SK-N-SH (cell line): ENCODE measurements around the gene KLHL24. TPM values are rescaled to one million over a fixed set of nuclear protein-coding genes. Genes with fewer than 3 reads are reported as not detected.

Experiments used
- CTCF ChIA-PET: fragments of 300-600, 350-600 bp; formaldehyde crosslinking; extraction: SDS; loops from one replicate; lab custom pipeline; 2021; lab: Yijun Ruan, JAX
- POLR2A ChIA-PET: fragments of 350-600 bp; sonication (Branson Sonifier 250); formaldehyde crosslinking; extraction: SDS; loops from one replicate; lab custom pipeline; 2020; ENCODE audit warnings: antibody characterized with exemption, inconsistent platforms; lab: Yijun Ruan, JAX
- DNase-seq: peaks from one replicate; pipeline ENCODE4 v3.0.0; 2012
- H2AFZ ChIP-seq: fragments of 200-600 bp; sonication (generic); 2 replicates; pipeline ENCODE4 v1.8.1; 2016; ENCODE audit warnings: antibody characterized with exemption, mild to moderate bottlenecking, low read depth
- H3F3A ChIP-seq: fragments of 200-600 bp; sonication (generic); replicated peaks from 2 replicates; pipeline ENCODE3; 2016; ENCODE audit warnings: antibody characterized with exemption, mild to moderate bottlenecking; ENCODE audit not compliant: insufficient read depth
- H3K27ac ChIP-seq, 2 experiments: fragments of 200-500 bp in 1 of 2; fragments of 200-600 bp in 1 of 2; sonication (Bioruptor generic) in 1 of 2; sonication (generic), shearing (Covaris generic) in 1 of 2; 2 replicates each; pipeline versions ENCODE4 v1.5.1 to v1.6.1; 2014 to 2016; ENCODE audit warnings: low read depth in 2 of 2, inconsistent platforms in 1 of 2, low read length in 1 of 2, mild to moderate bottlenecking in 1 of 2, mixed read lengths in 1 of 2
- H3K27me3 ChIP-seq: fragments of 200-600 bp; sonication (generic), shearing (Covaris generic); 2 replicates; pipeline ENCODE4 v1.6.1; 2016; ENCODE audit warnings: mixed run types; ENCODE audit not compliant: insufficient read depth
- H3K36me3 ChIP-seq, 2 experiments: fragments of 200-500 bp in 1 of 2; fragments of 200-600 bp in 1 of 2; sonication (Bioruptor generic) in 1 of 2; sonication (generic) in 1 of 2; replicated peaks in 1 of 2; 2 replicates each; pipeline versions ENCODE3 to v1.5.1; 2014 to 2016; ENCODE audit warnings: low read length in 1 of 2, mild to moderate bottlenecking in 1 of 2; ENCODE audit not compliant: insufficient read depth in 2 of 2, control insufficient read depth in 1 of 2
- H3K4me1 ChIP-seq, 2 experiments: fragments of 200-500 bp in 1 of 2; fragments of 200-600 bp in 1 of 2; sonication (Bioruptor generic) in 1 of 2; sonication (generic), shearing (Covaris generic) in 1 of 2; 2 replicates each; pipeline versions ENCODE4 v1.5.1 to v1.6.1; 2014 to 2016; ENCODE audit warnings: low read depth in 1 of 2, low read length in 1 of 2, mixed run types in 1 of 2; ENCODE audit not compliant: insufficient read depth in 2 of 2, control insufficient read depth in 1 of 2
- H3K4me2 ChIP-seq: fragments of 200-600 bp; sonication (generic), shearing (Covaris generic); 2 replicates; pipeline ENCODE4 v1.6.1; 2017; ENCODE audit warnings: mixed run types
- H3K4me3 ChIP-seq, 2 experiments: fragments of 200-500 bp in 1 of 2; fragments of 200-600 bp in 1 of 2; sonication (Bioruptor generic) in 1 of 2; sonication (generic), shearing (Covaris generic) in 1 of 2; 2 replicates each; pipeline versions ENCODE4 v1.5.1 to v1.8.1; 2014 to 2016; ENCODE audit warnings: low read depth in 2 of 2, inconsistent platforms in 1 of 2, low read length in 1 of 2, mild to moderate bottlenecking in 1 of 2, mixed read lengths in 1 of 2, moderate library complexity in 1 of 2
- H3K79me2 ChIP-seq: fragments of 200-600 bp; sonication (generic); 2 replicates; pipeline ENCODE4 v1.8.1; 2017; ENCODE audit warnings: mild to moderate bottlenecking; ENCODE audit not compliant: insufficient read depth
- H3K9ac ChIP-seq: fragments of 200-600 bp; sonication (generic); 2 replicates; pipeline ENCODE4 v1.6.1; 2017; ENCODE audit warnings: mixed run types
- H3K9me2 ChIP-seq: fragments of 200-600 bp; sonication (generic); 2 replicates; pipeline ENCODE4 v1.6.1; 2017; ENCODE audit warnings: mixed run types
- H3K9me3 ChIP-seq: fragments of 200-600 bp; sonication (generic); 2 replicates; pipeline ENCODE4 v1.6.1; 2017; ENCODE audit warnings: mixed run types, mild to moderate bottlenecking, moderate library complexity
- H4K20me1 ChIP-seq: fragments of 200-600 bp; sonication (generic); 2 replicates; pipeline ENCODE4 v1.6.1; 2017; ENCODE audit warnings: mild to moderate bottlenecking, mixed run types; ENCODE audit not compliant: insufficient read depth
- CHD2 ChIP-seq: fragments of 150-350 bp; IDR thresholded peaks from 2 replicates; pipeline ENCODE4 v1.6.1; 2018; ENCODE audit warnings: low read length; ENCODE audit not compliant: partially characterized antibody
- ELF1 ChIP-seq: IDR thresholded peaks from 2 replicates; pipeline ENCODE4 v1.4.0; 2012
- EZH2phosphoT487 ChIP-seq: fragments of 200-600 bp; sonication (generic); IDR thresholded peaks from 2 replicates; pipeline ENCODE4 v1.6.1; 2017; ENCODE audit warnings: low read depth, mixed run types, mild to moderate bottlenecking, antibody characterized with exemption, moderate library complexity, borderline replicate concordance
- FOSL2 ChIP-seq: IDR thresholded peaks from 2 replicates; pipeline ENCODE4 v1.4.0; 2012; ENCODE audit warnings: low read depth, mild to moderate bottlenecking, moderate library complexity, borderline replicate concordance
- FOXM1 ChIP-seq: IDR thresholded peaks from 2 replicates; pipeline ENCODE4 v1.4.0; 2012; ENCODE audit warnings: low read depth, mild to moderate bottlenecking
- GABPA ChIP-seq: IDR thresholded peaks from 2 replicates; pipeline ENCODE4 v1.4.0; 2012; ENCODE audit warnings: low read depth, mild to moderate bottlenecking
- GATA2 ChIP-seq: sonication (generic); formaldehyde crosslinking; IDR thresholded peaks from 2 replicates; pipeline ENCODE4 v1.5.0; 2020; ENCODE audit warnings: mild to moderate bottlenecking, missing genetic modification reagents
- MXI1 ChIP-seq: IDR thresholded peaks from 2 replicates; pipeline ENCODE4 v1.6.1; 2012; ENCODE audit warnings: mild to moderate bottlenecking, low read depth, low read length, improper control_type of control experiment
- POLR2AphosphoS5 ChIP-seq: IDR thresholded peaks from 2 replicates; pipeline ENCODE4 v1.6.1; 2012; ENCODE audit warnings: low read depth, low read length
- RCOR1 ChIP-seq: fragments of 150-350 bp; IDR thresholded peaks from 2 replicates; pipeline ENCODE4 v1.6.1; 2017; ENCODE audit warnings: antibody characterized with exemption, low read length
- RFX5 ChIP-seq: IDR thresholded peaks from 2 replicates; pipeline ENCODE4 v1.6.1; 2012; ENCODE audit warnings: mild to moderate bottlenecking, improper control_type of control experiment, low read length
- SMC3 ChIP-seq: IDR thresholded peaks from 2 replicates; pipeline ENCODE4 v1.6.1; 2012; ENCODE audit warnings: low read depth, low read length, improper control_type of control experiment
- TCF12 ChIP-seq: IDR thresholded peaks from 2 replicates; pipeline ENCODE4 v1.4.0; 2012
- USF2 ChIP-seq: fragments of 150-350 bp; IDR thresholded peaks from 2 replicates; pipeline ENCODE4 v1.6.1; 2017; ENCODE audit warnings: antibody characterized with exemption, low read length, low read depth, borderline replicate concordance
- WGBS: methylation state at CpG from one replicate; pipeline ENCODE4 v1.1.6; 2017; ENCODE audit warnings: low lambda C conversion rate; 5-methylcytosine and 5-hydroxymethylcytosine counted together
- polyA plus RNA-seq, 3 experiments: library from polyadenylated mRNA; depleted of rRNA; stranded (reverse); fragments of >200 nt; gene quantifications; 2 replicates each; pipeline ENCODE4 v1.2.3, GENCODE V29; 2012
- TF ChIP-seq, protein P1 (sequence below): IDR thresholded peaks from 2 replicates; pipeline ENCODE4 v1.4.0; 2012; ENCODE audit warnings: low read depth
- TF ChIP-seq, protein P2 (sequence below): fragments of 150-350 bp; IDR thresholded peaks from 2 replicates; pipeline ENCODE4 v1.6.1; 2016; ENCODE audit warnings: mild to moderate bottlenecking, low read depth, low read length
- TF ChIP-seq, protein P3 (sequence below): IDR thresholded peaks from 2 replicates; pipeline ENCODE4 v1.4.0; 2012; ENCODE audit warnings: low read depth, borderline replicate concordance
- TF ChIP-seq, protein P4 (sequence below): IDR thresholded peaks from 2 replicates; pipeline ENCODE4 v1.4.0; 2012; ENCODE audit warnings: low read depth, borderline replicate concordance
- TF ChIP-seq, protein P5 (sequence below): IDR thresholded peaks from 2 replicates; pipeline ENCODE4; 2012

Gene KLHL24
- polyA plus RNA-seq, 1 of the 3 experiments (the other 2 are of a cell fraction) = 5.7 TPM

- H2AFZ ChIP-seq = no peak overlapping the region
- DNase-seq = no peak
- no peaks in the 10 kb centered on the region for H3F3A ChIP-seq
- no peaks in the 10 kb centered on the region for H3K27me3 ChIP-seq
- H3K79me2 ChIP-seq = no peaks in the 10 kb centered on the region
- H4K20me1 ChIP-seq = no peaks in the 10 kb centered on the region
- no peaks in the 10 kb centered on the region for H3K9me3 ChIP-seq
- TF ChIP-seq, protein P1, sequence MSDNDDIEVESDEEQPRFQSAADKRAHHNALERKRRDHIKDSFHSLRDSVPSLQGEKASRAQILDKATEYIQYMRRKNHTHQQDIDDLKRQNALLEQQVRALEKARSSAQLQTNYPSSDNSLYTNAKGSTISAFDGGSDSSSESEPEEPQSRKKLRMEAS = no peak
- no peak for TF ChIP-seq FOSL2
- TF ChIP-seq USF2 = no peak
- no peak for TF ChIP-seq POLR2AphosphoS5
- TF ChIP-seq EZH2phosphoT487 = no peak
- TF ChIP-seq GABPA = no peak
- TF ChIP-seq, protein P2, sequence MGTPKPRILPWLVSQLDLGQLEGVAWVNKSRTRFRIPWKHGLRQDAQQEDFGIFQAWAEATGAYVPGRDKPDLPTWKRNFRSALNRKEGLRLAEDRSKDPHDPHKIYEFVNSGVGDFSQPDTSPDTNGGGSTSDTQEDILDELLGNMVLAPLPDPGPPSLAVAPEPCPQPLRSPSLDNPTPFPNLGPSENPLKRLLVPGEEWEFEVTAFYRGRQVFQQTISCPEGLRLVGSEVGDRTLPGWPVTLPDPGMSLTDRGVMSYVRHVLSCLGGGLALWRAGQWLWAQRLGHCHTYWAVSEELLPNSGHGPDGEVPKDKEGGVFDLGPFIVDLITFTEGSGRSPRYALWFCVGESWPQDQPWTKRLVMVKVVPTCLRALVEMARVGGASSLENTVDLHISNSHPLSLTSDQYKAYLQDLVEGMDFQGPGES = no peak
- TF ChIP-seq TCF12 = no peak
- TF ChIP-seq MXI1 = no peak
- H3K9me2 ChIP-seq = no peaks in the 10 kb centered on the region
- POLR2A ChIA-PET = no interaction called here
- no peak overlapping the region for H3K4me3 ChIP-seq
- no peak overlapping the region for H3K4me2 ChIP-seq
- no peak overlapping the region for H3K27ac ChIP-seq
- WGBS = 94% methylated on average over 11 of the region's 11 CpGs
- no peak overlapping the region for H3K9ac ChIP-seq
- H3K36me3 ChIP-seq = no peaks in the 10 kb centered on the region
- no peaks in the 10 kb centered on the region for H3K4me1 ChIP-seq
- CTCF ChIA-PET = interaction anchor here (0.6 kb wide), 1 partner anchor 12 kb away, joined by 3 read pairs; no protein-coding TSS in a partner anchor
Measured at GRCh38 chr3:183690402-183690995, 55.1 kb downstream of the KLHL24 start.

DNA sequence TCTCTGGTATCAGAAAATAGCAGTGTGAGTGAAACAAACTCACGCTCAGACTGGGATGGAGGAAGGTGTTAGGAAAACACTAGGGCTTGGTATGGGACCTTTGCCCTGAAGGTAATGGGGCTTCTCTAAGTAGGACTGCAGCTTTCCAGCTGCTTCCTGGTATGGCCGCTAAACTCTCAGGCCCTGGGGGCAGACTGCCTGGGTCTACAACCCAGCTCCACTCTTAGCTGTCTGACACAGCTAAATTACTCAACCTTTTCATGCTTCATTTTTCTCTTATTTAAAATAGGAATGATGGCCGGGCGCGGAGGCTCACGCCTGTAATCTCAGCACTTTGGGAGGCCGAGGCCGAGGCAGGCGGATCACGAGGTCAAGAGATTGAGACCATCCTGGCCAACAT lies 57.0 kb downstream of the KLHL24 start:
- no peaks in the 10 kb centered on the region for H3K9me2 ChIP-seq
- DNase-seq = no peak
- H2AFZ ChIP-seq = no peak overlapping the region
- no peaks in the 10 kb centered on the region for H3F3A ChIP-seq
- no peak overlapping the region for H3K9ac ChIP-seq
- no peaks in the 10 kb centered on the region for H3K27me3 ChIP-seq
- 98% methylated on average over 10 of the region's 10 CpGs for WGBS
- H3K4me3 ChIP-seq = no peak overlapping the region
- no peaks in the 10 kb centered on the region for H4K20me1 ChIP-seq
- H3K4me2 ChIP-seq = no peak overlapping the region
- H3K36me3 ChIP-seq = no peaks in the 10 kb centered on the region
- ChIA-PET CTCF (interaction anchor here (0.9 kb wide), 1 partner anchor 28 kb away, joined by 3 read pairs; no protein-coding TSS in a partner anchor), POLR2A (no interaction called here)
- no peaks in the 10 kb centered on the region for H3K79me2 ChIP-seq
- H3K27ac ChIP-seq = no peak overlapping the region
- H3K4me1 ChIP-seq = no peaks in the 10 kb centered on the region; a peak in 1 of 4 replicates
- H3K9me3 ChIP-seq = no peaks in the 10 kb centered on the region
- TF ChIP-seq ELF1 = no peak
- no peak for TF ChIP-seq TCF12
- no peak for TF ChIP-seq CHD2
- TF ChIP-seq, protein P3, sequence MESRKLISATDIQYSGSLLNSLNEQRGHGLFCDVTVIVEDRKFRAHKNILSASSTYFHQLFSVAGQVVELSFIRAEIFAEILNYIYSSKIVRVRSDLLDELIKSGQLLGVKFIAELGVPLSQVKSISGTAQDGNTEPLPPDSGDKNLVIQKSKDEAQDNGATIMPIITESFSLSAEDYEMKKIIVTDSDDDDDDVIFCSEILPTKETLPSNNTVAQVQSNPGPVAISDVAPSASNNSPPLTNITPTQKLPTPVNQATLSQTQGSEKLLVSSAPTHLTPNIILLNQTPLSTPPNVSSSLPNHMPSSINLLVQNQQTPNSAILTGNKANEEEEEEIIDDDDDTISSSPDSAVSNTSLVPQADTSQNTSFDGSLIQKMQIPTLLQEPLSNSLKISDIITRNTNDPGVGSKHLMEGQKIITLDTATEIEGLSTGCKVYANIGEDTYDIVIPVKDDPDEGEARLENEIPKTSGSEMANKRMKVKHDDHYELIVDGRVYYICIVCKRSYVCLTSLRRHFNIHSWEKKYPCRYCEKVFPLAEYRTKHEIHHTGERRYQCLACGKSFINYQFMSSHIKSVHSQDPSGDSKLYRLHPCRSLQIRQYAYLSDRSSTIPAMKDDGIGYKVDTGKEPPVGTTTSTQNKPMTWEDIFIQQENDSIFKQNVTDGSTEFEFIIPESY = no peak
- TF ChIP-seq FOXM1 = no peak
- TF ChIP-seq FOSL2 = no peak
- TF ChIP-seq, protein P1 = no peak
- TF ChIP-seq, protein P4, sequence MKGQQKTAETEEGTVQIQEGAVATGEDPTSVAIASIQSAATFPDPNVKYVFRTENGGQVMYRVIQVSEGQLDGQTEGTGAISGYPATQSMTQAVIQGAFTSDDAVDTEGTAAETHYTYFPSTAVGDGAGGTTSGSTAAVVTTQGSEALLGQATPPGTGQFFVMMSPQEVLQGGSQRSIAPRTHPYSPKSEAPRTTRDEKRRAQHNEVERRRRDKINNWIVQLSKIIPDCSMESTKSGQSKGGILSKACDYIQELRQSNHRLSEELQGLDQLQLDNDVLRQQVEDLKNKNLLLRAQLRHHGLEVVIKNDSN = no peak
- TF ChIP-seq, protein P2 = no peak
- no peak for TF ChIP-seq RFX5
- TF ChIP-seq RCOR1 = no peak
- no peak for TF ChIP-seq GATA2 (CRISPR knock-in tag)
- TF ChIP-seq, protein P5, sequence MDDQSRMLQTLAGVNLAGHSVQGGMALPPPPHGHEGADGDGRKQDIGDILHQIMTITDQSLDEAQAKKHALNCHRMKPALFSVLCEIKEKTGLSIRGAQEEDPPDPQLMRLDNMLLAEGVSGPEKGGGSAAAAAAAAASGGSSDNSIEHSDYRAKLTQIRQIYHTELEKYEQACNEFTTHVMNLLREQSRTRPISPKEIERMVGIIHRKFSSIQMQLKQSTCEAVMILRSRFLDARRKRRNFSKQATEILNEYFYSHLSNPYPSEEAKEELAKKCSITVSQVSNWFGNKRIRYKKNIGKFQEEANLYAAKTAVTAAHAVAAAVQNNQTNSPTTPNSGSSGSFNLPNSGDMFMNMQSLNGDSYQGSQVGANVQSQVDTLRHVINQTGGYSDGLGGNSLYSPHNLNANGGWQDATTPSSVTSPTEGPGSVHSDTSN = no peak
- no peak for TF ChIP-seq SMC3
- TF ChIP-seq MXI1 = no peak
